H1 (cell line): Measurements from ENCODE around the gene EML1. TPM values are rescaled to one million over a fixed set of nuclear protein-coding genes. Genes with fewer than 3 reads are reported as not detected.

ENCODE experiments used
- BCL11A ChIP-seq, 2 experiments: IDR thresholded peaks; one replicate each; pipeline ENCODE4 v1.6.1; 2011; ENCODE audit warnings: low read depth in 2 of 2, low read length in 2 of 2, mild to moderate bottlenecking in 2 of 2
- EGR1 ChIP-seq: IDR thresholded peaks from 2 replicates; pipeline ENCODE4 v1.6.1; 2011; ENCODE audit warnings: low read depth, low read length, borderline replicate concordance
- RXRA ChIP-seq: IDR thresholded peaks from 2 replicates; pipeline ENCODE4 v1.6.1; 2011; ENCODE audit warnings: low read depth, mild to moderate bottlenecking, low read length, moderate library complexity; ENCODE audit not compliant: insufficient read depth
- polyA plus RNA-seq, 7 experiments: library from polyadenylated mRNA; depleted of rRNA in 3 of 7; stranded (reverse) in 5 of 7; unstranded in 2 of 7; fragments of >200 nt in 5 of 7; fragments of 200-250 nt in 2 of 7; gene quantifications; 1 replicate in 5 of 7; 2 replicates in 1 of 7; 4 replicates in 1 of 7; pipeline versions ENCODE4 v1.2.1 to v1.2.3, GENCODE V29; 2011 to 2013; ENCODE audit warnings: missing spikeins in 2 of 7, mixed read lengths in 2 of 7
- total RNA-seq: library from RNA; stranded (reverse); fragmentation: NEBNext Ultra II Directional; extraction: Animal tissue kit (Norgen Biotek cat#: 25700); gene quantifications from 2 replicates; pipeline ENCODE4 v1.2.1, GENCODE V29; 2021
- TF ChIP-seq, protein P1 (sequence below): fragments of 300-600 bp; sonication (generic); IDR thresholded peaks from 2 replicates; pipeline ENCODE4 v1.7.1; 2012; ENCODE audit warnings: low read length, moderate library complexity, mild to moderate bottlenecking, inconsistent platforms; ENCODE audit not compliant: insufficient replicate concordance

Gene EML1
- total and polyA plus RNA-seq, 2 of the 8 experiments (the other 6 are each of a cell fraction or from before 2014, with no cell fraction given): 11.1 to 24.7 TPM

DNA sequence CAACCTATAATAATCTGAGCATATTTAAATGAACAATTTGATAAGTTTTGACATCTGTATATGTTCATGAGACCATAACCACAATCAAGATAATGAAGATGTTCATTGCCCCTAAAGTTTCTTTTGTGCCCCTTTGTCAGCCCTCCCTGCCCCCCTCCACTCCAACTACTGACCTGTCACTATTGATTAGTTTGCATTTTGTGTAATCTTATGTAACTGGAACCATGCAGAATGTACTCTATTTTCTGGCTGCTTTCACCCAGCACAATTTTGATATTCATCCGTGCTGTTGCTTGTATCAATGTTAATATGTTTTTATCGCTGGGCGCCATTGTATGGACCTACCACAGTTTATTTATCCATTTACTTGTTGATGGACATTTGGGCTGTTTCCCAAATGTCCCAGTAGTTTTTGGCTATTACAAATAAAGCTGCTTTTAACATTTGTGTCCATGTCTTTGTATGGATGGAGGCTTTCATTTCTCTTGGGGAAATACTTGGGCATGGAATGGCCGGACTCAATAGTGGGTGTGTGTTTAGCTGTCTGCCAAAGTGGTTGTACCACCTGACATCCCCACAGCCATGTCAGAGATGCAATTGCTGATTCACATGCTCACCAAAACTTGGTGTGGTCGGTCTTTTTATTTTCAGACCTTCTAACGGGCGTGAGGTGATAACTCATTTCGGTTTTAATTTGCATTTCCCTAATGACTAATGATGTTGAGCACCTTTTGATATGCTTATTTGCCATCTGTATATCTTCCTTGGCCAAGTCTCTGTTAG lies 38.9 kb downstream of the EML1 start (continued):
- TF ChIP-seq, protein P1, sequence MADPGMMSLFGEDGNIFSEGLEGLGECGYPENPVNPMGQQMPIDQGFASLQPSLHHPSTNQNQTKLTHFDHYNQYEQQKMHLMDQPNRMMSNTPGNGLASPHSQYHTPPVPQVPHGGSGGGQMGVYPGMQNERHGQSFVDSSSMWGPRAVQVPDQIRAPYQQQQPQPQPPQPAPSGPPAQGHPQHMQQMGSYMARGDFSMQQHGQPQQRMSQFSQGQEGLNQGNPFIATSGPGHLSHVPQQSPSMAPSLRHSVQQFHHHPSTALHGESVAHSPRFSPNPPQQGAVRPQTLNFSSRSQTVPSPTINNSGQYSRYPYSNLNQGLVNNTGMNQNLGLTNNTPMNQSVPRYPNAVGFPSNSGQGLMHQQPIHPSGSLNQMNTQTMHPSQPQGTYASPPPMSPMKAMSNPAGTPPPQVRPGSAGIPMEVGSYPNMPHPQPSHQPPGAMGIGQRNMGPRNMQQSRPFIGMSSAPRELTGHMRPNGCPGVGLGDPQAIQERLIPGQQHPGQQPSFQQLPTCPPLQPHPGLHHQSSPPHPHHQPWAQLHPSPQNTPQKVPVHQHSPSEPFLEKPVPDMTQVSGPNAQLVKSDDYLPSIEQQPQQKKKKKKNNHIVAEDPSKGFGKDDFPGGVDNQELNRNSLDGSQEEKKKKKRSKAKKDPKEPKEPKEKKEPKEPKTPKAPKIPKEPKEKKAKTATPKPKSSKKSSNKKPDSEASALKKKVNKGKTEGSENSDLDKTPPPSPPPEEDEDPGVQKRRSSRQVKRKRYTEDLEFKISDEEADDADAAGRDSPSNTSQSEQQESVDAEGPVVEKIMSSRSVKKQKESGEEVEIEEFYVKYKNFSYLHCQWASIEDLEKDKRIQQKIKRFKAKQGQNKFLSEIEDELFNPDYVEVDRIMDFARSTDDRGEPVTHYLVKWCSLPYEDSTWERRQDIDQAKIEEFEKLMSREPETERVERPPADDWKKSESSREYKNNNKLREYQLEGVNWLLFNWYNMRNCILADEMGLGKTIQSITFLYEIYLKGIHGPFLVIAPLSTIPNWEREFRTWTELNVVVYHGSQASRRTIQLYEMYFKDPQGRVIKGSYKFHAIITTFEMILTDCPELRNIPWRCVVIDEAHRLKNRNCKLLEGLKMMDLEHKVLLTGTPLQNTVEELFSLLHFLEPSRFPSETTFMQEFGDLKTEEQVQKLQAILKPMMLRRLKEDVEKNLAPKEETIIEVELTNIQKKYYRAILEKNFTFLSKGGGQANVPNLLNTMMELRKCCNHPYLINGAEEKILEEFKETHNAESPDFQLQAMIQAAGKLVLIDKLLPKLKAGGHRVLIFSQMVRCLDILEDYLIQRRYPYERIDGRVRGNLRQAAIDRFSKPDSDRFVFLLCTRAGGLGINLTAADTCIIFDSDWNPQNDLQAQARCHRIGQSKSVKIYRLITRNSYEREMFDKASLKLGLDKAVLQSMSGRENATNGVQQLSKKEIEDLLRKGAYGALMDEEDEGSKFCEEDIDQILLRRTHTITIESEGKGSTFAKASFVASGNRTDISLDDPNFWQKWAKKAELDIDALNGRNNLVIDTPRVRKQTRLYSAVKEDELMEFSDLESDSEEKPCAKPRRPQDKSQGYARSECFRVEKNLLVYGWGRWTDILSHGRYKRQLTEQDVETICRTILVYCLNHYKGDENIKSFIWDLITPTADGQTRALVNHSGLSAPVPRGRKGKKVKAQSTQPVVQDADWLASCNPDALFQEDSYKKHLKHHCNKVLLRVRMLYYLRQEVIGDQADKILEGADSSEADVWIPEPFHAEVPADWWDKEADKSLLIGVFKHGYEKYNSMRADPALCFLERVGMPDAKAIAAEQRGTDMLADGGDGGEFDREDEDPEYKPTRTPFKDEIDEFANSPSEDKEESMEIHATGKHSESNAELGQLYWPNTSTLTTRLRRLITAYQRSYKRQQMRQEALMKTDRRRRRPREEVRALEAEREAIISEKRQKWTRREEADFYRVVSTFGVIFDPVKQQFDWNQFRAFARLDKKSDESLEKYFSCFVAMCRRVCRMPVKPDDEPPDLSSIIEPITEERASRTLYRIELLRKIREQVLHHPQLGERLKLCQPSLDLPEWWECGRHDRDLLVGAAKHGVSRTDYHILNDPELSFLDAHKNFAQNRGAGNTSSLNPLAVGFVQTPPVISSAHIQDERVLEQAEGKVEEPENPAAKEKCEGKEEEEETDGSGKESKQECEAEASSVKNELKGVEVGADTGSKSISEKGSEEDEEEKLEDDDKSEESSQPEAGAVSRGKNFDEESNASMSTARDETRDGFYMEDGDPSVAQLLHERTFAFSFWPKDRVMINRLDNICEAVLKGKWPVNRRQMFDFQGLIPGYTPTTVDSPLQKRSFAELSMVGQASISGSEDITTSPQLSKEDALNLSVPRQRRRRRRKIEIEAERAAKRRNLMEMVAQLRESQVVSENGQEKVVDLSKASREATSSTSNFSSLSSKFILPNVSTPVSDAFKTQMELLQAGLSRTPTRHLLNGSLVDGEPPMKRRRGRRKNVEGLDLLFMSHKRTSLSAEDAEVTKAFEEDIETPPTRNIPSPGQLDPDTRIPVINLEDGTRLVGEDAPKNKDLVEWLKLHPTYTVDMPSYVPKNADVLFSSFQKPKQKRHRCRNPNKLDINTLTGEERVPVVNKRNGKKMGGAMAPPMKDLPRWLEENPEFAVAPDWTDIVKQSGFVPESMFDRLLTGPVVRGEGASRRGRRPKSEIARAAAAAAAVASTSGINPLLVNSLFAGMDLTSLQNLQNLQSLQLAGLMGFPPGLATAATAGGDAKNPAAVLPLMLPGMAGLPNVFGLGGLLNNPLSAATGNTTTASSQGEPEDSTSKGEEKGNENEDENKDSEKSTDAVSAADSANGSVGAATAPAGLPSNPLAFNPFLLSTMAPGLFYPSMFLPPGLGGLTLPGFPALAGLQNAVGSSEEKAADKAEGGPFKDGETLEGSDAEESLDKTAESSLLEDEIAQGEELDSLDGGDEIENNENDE: no peak
- no peak for TF ChIP-seq BCL11A (IDR thresholded peaks at IDR 0.05; ENCODE audit: low read depth in 2 of 2, low read length in 2 of 2)
- no peak for TF ChIP-seq RXRA
- TF ChIP-seq EGR1: no peak
